SW 1271 (cell line): ENCODE data around the gene SUGT1.
A peak's percentile ranks its signal among the peaks of the same experiment; 100 is the strongest.
"Not testable (repeated sequence)": the region's sequence is repeated elsewhere in the genome, so short reads cannot be mapped to it uniquely, and the experiment has no call there.

Experiments used
- DNase-seq, 2 experiments: peaks; one replicate each; lab custom pipeline; 2025; lab: John Stamatoyannopoulos, UW

SUGT1 gene

DNA sequence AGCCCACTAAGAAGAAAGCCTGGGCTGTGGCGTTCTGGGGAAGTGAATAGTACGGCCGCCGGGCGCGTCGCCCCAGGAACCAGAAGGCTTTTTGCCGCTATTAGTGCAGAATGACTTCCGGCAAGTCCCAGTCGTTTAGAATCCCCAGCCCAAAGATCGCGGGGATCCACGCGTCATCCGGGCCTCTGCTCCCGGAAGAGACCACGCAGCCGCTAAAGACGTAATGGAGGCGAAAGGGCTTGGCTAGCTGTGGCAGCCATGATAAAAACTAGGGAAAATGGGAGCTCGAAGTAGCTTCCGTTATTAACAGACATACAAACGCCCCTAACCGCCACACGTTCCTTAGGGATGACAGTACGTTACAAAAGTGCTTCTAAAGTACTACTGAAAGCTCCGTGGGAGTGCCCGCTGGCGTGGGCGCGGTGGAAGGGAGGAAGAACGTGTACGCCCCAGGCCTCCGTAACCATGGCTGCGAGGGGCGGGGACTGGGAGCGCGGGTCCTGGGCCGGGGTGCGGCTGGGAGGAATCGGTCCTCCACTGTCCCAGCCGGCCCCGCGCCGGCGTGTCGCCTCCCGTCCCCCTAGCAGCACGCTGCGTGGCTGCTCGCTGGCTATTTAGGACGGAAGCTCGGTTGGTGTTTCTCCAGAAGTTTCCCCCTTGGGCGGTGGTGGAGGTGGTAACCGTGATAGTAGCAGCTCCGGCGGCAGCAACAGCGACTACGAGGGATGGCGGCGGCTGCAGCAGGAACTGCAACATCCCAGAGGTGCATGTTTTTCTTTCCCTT lies at the start of gene SUGT1:
SUGT1 (plus strand) TSS at position 641 of the 784 bp plus-strand sequence; CDS start at position 726, 85 bp downstream.
- DNase-seq: peak; percentile 91 to 94

GRCh38 chr13:52603316-52603715 lies 49.3 kb upstream of the SUGT1 start:
- DNase-seq: not testable (repeated sequence)

- not testable (repeated sequence) for DNase-seq
Measured at GRCh38 chr13:52606126-52606525, 46.5 kb upstream of the SUGT1 start.

GRCh38 chr13:52606795-52607194 lies 45.8 kb upstream of the SUGT1 start:
- DNase-seq: not testable (repeated sequence)

- DNase-seq: not testable (repeated sequence)
Measured at GRCh38 chr13:52608184-52608583, 44.5 kb upstream of the SUGT1 start.

DNA sequence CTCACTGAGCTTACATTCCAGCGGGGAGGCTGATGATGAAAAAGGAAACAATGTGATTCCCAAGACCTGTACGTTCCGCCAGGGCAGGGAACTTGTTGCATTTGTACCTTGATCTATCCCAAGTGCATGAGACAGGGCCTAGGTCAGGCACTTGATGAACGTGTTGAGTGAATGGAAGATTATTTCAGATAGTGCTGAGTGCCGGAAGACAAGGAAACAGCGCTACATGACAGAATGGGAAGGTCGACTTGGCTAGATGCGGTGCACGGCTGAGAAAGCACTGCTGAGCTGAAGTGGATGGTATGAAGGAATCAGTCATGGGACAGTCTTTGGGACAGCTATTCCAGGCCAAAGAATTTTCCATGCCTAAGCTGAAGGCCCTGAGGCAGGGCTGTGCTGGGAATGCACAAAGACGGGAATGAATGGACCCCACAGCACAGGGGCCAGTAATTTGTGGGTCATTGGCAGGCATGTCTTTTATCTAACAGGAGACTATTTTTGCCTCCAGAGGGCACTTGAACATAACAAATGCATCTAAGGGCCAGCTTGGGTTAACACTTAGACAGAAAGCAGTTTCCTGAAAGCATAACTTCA lies 43.5 kb upstream of the SUGT1 start:
- DNase-seq: peak; percentile 2 to 23

DNA sequence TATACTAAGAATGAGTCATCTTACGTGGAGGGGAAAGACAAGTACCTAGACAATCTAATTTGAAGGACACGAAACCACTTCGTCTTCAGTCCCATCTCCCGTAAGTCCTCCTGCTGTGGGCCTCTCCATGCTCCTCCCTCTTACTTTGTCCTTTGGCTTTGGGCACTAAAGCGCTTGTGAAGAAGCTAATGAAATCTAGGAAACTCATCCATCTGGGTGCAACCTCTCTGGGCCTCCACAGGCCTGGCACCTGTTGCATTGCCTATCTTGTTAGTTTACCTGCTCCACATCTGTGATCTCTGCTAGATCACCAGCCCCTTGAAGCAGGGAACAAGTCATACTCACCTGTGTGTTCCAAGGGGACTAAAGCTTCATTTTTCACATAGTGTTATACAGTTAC lies 42.5 kb upstream of the SUGT1 start:
- not testable (repeated sequence) for DNase-seq

DNA sequence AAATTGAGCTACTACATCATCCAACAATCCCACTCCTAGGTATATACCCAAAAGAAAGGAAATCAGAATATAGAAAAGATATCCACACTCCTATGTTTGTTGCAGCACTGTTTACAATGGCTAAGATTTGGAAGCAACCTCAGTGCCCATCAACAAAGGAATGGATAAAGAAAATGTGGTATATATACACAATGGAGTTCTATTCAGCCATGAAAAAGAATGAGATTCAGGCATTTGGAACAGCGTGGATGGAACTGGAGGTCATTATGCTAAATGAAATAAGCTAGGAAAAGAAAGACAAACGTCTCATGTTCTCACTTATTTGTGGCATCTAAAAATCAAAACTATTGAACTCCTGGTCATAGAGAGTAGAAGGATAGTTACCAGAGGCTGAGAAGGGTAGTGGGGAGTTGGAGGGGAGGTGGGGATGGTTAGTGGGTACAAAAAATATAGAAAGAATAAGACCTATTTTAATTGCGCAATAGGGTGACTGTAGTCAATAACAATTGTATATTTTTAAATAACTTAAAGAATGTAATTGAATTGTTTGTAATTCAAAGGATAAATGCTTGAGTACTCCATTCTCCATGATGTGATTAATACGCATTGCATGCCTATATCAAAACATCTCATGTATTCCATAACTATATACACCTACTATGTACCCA lies 37.4 kb upstream of the SUGT1 start:
- DNase-seq: no peak

DNA sequence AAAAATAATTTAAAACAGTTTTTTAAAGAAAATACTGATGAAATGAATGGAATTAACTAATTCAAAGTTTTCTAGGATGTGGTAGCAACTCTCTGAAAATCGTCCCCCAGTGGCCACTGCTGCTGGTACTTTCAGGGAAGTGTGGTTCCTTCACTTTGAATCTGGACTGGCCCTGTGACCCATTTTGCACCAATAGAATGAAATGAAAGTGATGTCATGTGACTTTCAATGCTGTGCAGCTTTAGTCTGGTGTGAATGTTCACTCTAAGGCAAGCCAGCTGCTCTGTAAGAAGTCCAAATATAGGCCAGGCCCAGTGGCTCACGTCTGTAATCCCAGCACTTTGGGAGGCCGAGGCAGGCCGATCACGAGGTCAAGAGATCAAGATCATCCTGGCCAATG lies 36.8 kb upstream of the SUGT1 start:
- no peak for DNase-seq

DNA sequence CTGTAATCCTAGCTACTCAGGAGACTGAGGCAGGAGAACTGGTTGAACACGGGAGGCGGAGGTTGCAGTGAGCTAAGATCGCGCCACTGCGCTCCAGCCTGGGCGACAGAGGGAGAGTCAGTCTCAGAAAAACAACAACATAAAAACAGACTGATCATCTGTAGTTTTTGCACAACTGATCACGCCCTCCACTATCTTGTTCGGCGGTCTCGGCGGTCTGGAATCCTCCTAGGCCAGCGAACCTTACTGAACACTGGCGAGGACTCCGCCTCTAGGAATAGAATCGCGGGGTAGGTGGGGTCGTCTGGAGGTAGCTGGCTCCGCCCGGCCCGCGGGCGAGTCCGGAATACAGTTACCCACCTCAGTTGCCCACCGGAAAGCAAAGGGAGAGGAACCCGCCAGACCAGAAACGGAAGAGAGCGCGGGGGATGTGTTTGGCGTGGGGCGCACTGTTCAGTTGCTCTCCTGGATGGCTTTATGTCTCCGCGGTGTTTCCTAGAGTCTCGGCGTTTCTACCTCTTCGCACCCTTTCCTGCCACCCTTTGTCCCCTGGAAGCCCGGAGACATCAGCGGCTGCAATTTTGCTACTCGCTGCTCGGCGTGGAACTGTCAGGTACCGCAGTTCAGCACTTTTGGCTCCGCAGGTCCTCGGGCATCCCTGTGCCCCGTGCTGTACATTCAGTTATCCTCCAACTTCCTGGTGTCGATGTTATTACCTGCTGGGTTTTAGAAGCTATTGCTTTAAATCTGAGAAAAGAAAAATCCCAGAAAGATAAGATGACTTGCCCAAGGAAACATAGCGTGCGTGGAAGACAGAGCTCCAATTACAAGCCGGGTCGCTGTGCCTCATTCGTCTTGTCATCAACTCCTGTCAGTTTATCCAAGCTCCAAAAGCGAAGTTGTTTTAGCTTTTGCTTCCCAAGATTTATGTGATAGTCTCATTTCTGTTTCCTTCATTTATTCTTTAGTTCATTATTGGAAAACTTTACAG lies 35.3 kb upstream of the SUGT1 start:
- peak; percentile 75 to 92 for DNase-seq

GRCh38 chr13:52631083-52631690 lies 21.4 kb upstream of the SUGT1 start:
- DNase-seq: not testable (repeated sequence)

DNA sequence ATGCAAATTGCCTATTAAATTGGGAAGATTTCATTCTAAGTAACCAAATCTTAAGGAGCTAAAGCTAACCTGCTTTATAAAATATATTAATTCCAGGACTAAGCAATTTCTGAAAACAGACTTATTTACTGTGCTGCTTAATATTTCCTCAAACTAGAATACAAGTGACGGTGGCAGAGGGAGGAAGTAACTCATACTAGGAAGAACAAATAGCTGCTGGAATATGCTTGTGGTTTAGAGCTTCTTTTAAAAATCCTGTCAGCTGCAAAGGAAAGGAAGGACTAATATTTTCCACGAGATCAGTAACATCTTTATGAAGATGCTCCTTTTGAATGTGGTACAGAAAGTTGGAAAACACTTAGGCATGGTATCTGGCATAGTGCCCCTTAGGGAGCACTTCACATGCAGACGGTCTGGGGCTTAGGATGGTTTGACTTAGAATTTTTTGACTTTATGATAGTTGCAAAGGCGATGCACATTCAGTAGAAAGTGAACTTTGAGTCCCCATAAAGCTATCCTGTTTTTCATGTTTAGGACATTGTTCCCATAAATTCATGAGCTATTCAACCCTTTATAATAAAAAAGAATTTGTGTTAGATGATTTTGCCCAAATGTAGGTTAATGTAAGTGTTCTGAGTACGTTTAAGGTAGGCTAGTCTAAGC lies 13.8 kb upstream of the SUGT1 start:
- no peak for DNase-seq

GRCh38 chr13:52642131-52642530 lies 10.5 kb upstream of the SUGT1 start, which contains the start of gene HNRNPA1L2:
Gene HNRNPA1L2, plus strand, starts transcription at chr13:52642431. Its CDS starts 62 bp downstream, at chr13:52642493.
- no peak for DNase-seq

GRCh38 chr13:52644108-52644507 lies 8.5 kb upstream of the SUGT1 start:
- no peak for DNase-seq

- DNase-seq: no peak
Measured at GRCh38 chr13:52646967-52647366, 5.7 kb upstream of the SUGT1 start.

- no peak for DNase-seq
Measured at GRCh38 chr13:52650731-52651130, 1.9 kb upstream of the SUGT1 start.

- peak in 1 of 2 experiments; percentile 55 for DNase-seq
Measured at GRCh38 chr13:52651897-52652195, 790 bp upstream of the SUGT1 start.

DNA sequence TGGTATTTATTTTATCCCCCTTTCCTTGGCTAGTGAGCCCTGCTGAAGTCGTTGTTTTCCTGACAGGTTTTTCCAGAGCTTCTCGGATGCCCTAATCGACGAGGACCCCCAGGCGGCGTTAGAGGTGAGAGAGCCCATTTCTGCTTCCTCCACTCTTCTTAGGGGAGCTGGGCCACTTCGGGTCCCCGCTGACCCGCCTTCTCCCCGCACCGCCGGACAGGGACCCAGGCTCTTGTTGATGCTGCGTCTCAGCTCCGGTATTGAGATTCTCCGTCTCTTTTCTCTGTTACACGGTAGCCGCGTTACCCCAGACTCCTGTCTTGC lies 306 bp downstream of the SUGT1 start:
- peak in 1 of 2 experiments; percentile 41 for DNase-seq

- DNase-seq: no peak
Measured at GRCh38 chr13:52659340-52659739, 6.7 kb downstream of the SUGT1 start.

- no peak for DNase-seq
Measured at GRCh38 chr13:52664272-52664671, 11.6 kb downstream of the SUGT1 start.

GRCh38 chr13:52665325-52665724 lies 12.7 kb downstream of the SUGT1 start:
- DNase-seq: peak; percentile 7 to 21
